OCI-LY3 (cell line): Measurements from ENCODE around the gene HOXB1.
A peak's percentile ranks its signal among the peaks of the same experiment; 100 is the strongest.

Source experiments
- H2AFZ ChIP-seq: fragments of 200-600, 300-600 bp; shearing (Covaris generic); 2 replicates; pipeline ENCODE4 v1.6.0; 2014; ENCODE audit warnings: antibody characterized with exemption, low read depth, low read length
- H3K27ac ChIP-seq: fragments of 200-600, 300-600 bp; sonication (generic); 2 replicates; pipeline ENCODE4 v1.5.1; 2014; ENCODE audit warnings: mild to moderate bottlenecking, low read length, moderate library complexity, mixed read lengths
- H3K27me3 ChIP-seq: fragments of 200-600, 300-600 bp; sonication (generic); 2 replicates; pipeline ENCODE4 v1.6.1; 2014; ENCODE audit warnings: low read depth, low read length, mixed read lengths
- H3K36me3 ChIP-seq: fragments of 200-600, 300-600 bp; sonication (generic); replicated peaks from 2 replicates; pipeline ENCODE3; 2014; ENCODE audit warnings: low read depth, low read length, mixed read lengths
- H3K4me1 ChIP-seq: fragments of 300-600, 200-600 bp; sonication (generic); 2 replicates; pipeline ENCODE4 v1.6.1; 2014; ENCODE audit warnings: low read length, mixed read lengths
- H3K4me2 ChIP-seq: fragments of 200-600, 300-600 bp; sonication (generic); 2 replicates; pipeline ENCODE4 v1.6.1; 2014; ENCODE audit warnings: low read length, mixed read lengths
- H3K4me3 ChIP-seq: fragments of 300-600, 200-600 bp; sonication (generic); 2 replicates; pipeline ENCODE4 v1.5.1; 2014; ENCODE audit warnings: antibody characterized with exemption, mild to moderate bottlenecking, low read length, moderate library complexity
- H3K79me2 ChIP-seq: fragments of 300-600, 200-600 bp; shearing (Covaris generic); 2 replicates; pipeline ENCODE4 v1.6.1; 2014; ENCODE audit warnings: mild to moderate bottlenecking, low read length, mixed read lengths
- H3K9ac ChIP-seq: fragments of 300-600, 200-600 bp; shearing (Covaris generic); 2 replicates; pipeline ENCODE4 v1.6.0; 2014; ENCODE audit warnings: mild to moderate bottlenecking, low read length, moderate library complexity
- H3K9me3 ChIP-seq: fragments of 200-600, 300-600 bp; shearing (Covaris generic); 2 replicates; pipeline ENCODE4 v1.6.1; 2014; ENCODE audit warnings: low read length, mixed read lengths; ENCODE audit not compliant: insufficient read depth
- H4K20me1 ChIP-seq: fragments of 200-600, 300-600 bp; sonication (generic); 2 replicates; pipeline ENCODE4 v1.6.1; 2016; ENCODE audit warnings: low read length, mixed read lengths; ENCODE audit not compliant: insufficient read depth
- EZH2phosphoT487 ChIP-seq: fragments of 200-600 bp; shearing (Covaris generic); IDR thresholded peaks from 2 replicates; pipeline ENCODE4 v1.6.1; 2018; ENCODE audit warnings: antibody characterized with exemption, mixed run types, low read depth
- TF ChIP-seq, protein P1 (sequence below): fragments of 200-600, 300-600 bp; sonication (generic); IDR thresholded peaks from 2 replicates; pipeline ENCODE4 v1.5.1; 2014; ENCODE audit warnings: antibody characterized with exemption, low read length, low read depth

Gene HOXB1

DNA sequence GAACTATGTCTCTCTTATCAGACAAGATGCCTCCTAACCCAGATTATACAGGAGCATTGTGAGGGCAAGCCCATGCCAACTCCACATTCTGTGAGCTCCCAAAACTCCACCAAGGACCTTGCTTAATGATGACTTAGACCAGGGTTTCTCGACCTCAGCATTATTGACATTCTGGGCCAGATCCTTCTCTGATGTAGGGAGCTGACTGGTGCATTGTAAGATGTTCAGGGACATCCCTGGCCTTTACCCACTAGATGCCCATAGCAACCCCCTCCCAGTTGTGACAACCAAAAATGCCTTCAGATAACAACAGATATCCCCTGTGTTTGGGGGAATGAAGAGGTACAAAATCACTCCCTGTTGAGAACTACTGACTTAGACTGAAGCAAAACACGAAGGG, 43.6 kb downstream of the HOXB1 start:
- Histone ChIP-seq H3K79me2 (no peaks in the 10 kb centered on the region), H3K9ac (no peak overlapping the region), H3K4me3 (no peak overlapping the region), H3K4me1 (peaks cover 88% of the 10 kb centered on the region), H3K4me2 (no peak overlapping the region), H2AFZ (no peak overlapping the region), H3K9me3 (peaks cover 3% of the 10 kb centered on the region; the same call in 1 of the 2 replicates), H3K27me3 (no peaks in the 10 kb centered on the region), H3K27ac (no peak overlapping the region), H3K36me3 (no peaks in the 10 kb centered on the region), H4K20me1 (no peaks in the 10 kb centered on the region)
- no peak for TF ChIP-seq EZH2phosphoT487
- TF ChIP-seq, protein P1, sequence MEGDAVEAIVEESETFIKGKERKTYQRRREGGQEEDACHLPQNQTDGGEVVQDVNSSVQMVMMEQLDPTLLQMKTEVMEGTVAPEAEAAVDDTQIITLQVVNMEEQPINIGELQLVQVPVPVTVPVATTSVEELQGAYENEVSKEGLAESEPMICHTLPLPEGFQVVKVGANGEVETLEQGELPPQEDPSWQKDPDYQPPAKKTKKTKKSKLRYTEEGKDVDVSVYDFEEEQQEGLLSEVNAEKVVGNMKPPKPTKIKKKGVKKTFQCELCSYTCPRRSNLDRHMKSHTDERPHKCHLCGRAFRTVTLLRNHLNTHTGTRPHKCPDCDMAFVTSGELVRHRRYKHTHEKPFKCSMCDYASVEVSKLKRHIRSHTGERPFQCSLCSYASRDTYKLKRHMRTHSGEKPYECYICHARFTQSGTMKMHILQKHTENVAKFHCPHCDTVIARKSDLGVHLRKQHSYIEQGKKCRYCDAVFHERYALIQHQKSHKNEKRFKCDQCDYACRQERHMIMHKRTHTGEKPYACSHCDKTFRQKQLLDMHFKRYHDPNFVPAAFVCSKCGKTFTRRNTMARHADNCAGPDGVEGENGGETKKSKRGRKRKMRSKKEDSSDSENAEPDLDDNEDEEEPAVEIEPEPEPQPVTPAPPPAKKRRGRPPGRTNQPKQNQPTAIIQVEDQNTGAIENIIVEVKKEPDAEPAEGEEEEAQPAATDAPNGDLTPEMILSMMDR, result no peak

- TF ChIP-seq, protein P1, result no peak
- no peak overlapping the region for H3K4me2 ChIP-seq
- H3K27ac ChIP-seq, result no peak overlapping the region
- H3K4me3 ChIP-seq, result no peak overlapping the region
- H3K27me3 ChIP-seq, result no peaks in the 10 kb centered on the region
- 0 out of 2 replicates have a peak overlapping the region, but pooled peaks have one; percentile 40 for H2AFZ ChIP-seq
- no peak overlapping the region for H3K9ac ChIP-seq
- peaks cover 81% of the 10 kb centered on the region for H3K4me1 ChIP-seq
- no peaks in the 10 kb centered on the region for H4K20me1 ChIP-seq
- H3K79me2 ChIP-seq, result no peaks in the 10 kb centered on the region
- peaks cover 3% of the 10 kb centered on the region; the same call in 1 of the 2 replicates for H3K9me3 ChIP-seq
- H3K36me3 ChIP-seq, result no peaks in the 10 kb centered on the region
These were observed 44.3 kb downstream of the HOXB1 start for GRCh38 chr17:48486557-48486956.

DNA sequence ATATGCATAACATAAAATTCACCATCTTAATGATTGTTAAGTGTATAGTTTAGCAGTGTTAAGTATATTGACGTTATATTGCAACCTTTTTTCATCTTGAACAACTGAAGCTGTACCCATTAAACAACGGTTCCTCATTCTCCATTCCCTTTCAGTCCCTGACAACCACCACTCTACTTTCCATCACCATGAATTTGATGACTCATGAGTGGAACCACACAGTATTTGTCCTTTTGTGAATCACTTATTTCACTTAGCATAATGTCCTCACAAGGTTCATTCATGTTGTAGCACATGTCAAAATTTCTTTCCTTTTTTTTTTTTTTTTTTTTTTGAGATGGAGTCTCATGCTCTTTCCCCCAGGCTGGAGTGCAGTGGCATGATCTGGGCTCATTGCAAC, 46.0 kb downstream of the HOXB1 start:
- no peaks in the 10 kb centered on the region for H3K27me3 ChIP-seq
- no peak for TF ChIP-seq EZH2phosphoT487
- TF ChIP-seq, protein P1, result no peak
- peaks cover 3% of the 10 kb centered on the region; the same call in 1 of the 2 replicates for H3K9me3 ChIP-seq
- no peaks in the 10 kb centered on the region for H4K20me1 ChIP-seq
- no peak overlapping the region for H2AFZ ChIP-seq
- no peak overlapping the region for H3K4me3 ChIP-seq
- peak overlapping the region; percentile 76; the same call in 1 of the 2 replicates for H3K4me2 ChIP-seq
- peaks cover 65% of the 10 kb centered on the region for H3K4me1 ChIP-seq
- H3K9ac ChIP-seq, result no peak overlapping the region
- no peaks in the 10 kb centered on the region for H3K79me2 ChIP-seq
- H3K36me3 ChIP-seq, result no peaks in the 10 kb centered on the region
- no peak overlapping the region for H3K27ac ChIP-seq

DNA sequence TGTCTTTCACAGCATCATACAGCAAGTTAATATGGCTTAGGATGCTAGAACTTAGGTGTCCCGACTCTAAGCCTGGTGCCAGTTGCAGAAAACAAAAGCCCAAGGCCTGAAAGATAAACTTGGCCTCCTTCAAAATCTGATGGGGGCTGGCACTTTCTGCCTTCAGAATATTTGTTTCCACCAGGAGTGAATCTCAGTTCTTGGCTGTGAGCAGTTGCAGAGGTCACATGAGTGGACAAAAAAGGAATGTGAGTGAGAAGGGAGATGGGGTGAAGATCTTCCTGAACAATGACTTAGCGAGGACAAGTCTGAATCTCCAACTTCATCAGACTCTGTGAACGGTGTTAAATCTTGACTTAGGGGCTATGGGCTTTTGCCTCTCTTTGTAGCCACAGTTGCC, 46.6 kb downstream of the HOXB1 start:
- TF ChIP-seq, protein P1, result no peak
- Histone ChIP-seq H3K9me3 (peaks cover 3% of the 10 kb centered on the region; the same call in 1 of the 2 replicates), H3K9ac (peak overlapping the region; percentile 19; the same call in 1 of the 2 replicates), H3K27ac (peak overlapping the region; percentile 25), H3K4me1 (peaks cover 59% of the 10 kb centered on the region), H3K36me3 (no peaks in the 10 kb centered on the region), H4K20me1 (no peaks in the 10 kb centered on the region), H3K4me2 (peak overlapping the region; percentile 76), H2AFZ (peak overlapping the region; percentile 33; the same call in 1 of the 2 replicates), H3K79me2 (no peaks in the 10 kb centered on the region), H3K27me3 (no peaks in the 10 kb centered on the region), H3K4me3 (peak overlapping the region; percentile 40; the same call in 1 of the 2 replicates)
